ENCODE data around the gene PRR33.

PRR33 gene

GRCh38 chr11:1916986-1917522 is 25.4 kb upstream of the PRR33 start:
- no peak overlapping the region for H3K27ac ChIP-seq
- TF ChIP-seq, protein P1, sequence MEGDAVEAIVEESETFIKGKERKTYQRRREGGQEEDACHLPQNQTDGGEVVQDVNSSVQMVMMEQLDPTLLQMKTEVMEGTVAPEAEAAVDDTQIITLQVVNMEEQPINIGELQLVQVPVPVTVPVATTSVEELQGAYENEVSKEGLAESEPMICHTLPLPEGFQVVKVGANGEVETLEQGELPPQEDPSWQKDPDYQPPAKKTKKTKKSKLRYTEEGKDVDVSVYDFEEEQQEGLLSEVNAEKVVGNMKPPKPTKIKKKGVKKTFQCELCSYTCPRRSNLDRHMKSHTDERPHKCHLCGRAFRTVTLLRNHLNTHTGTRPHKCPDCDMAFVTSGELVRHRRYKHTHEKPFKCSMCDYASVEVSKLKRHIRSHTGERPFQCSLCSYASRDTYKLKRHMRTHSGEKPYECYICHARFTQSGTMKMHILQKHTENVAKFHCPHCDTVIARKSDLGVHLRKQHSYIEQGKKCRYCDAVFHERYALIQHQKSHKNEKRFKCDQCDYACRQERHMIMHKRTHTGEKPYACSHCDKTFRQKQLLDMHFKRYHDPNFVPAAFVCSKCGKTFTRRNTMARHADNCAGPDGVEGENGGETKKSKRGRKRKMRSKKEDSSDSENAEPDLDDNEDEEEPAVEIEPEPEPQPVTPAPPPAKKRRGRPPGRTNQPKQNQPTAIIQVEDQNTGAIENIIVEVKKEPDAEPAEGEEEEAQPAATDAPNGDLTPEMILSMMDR (conservative IDR thresholded peaks at IDR 0.05) = no peak
- TF ChIP-seq ZFX (IDR thresholded peaks at IDR 0.05) = no peak

GRCh38 chr11:1916132-1916985 is 24.7 kb upstream of the PRR33 start:
- TF ChIP-seq ZFX (IDR thresholded peaks at IDR 0.05) = no peak
- TF ChIP-seq, protein P1 (conservative IDR thresholded peaks at IDR 0.05) = no peak

DNA sequence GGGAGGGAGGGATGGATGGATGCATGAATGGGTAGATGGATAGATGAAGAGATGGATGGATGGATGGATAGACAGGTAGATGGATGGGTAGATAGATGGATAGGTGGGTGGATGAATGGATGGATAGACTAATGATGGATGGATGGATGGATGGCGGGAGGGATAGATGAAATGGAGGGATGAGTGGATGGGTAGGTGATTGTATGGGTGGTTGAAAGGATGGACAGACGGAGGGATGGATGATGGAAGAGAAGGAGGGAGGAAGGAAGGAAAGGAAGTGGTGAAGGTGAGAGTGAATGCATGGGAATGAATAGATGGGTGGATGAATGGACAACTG is 24.1 kb upstream of the PRR33 start:
- H3K27ac ChIP-seq = no peak overlapping the region
- TF ChIP-seq, protein P1 (conservative IDR thresholded peaks at IDR 0.05) = no peak
- TF ChIP-seq ZFX (IDR thresholded peaks at IDR 0.05) = no peak

More at GRCh38 chr11:1916132-1916985, 24.7 kb upstream of the PRR33 start:
- H3K27ac ChIP-seq = no peak overlapping the region

DNA sequence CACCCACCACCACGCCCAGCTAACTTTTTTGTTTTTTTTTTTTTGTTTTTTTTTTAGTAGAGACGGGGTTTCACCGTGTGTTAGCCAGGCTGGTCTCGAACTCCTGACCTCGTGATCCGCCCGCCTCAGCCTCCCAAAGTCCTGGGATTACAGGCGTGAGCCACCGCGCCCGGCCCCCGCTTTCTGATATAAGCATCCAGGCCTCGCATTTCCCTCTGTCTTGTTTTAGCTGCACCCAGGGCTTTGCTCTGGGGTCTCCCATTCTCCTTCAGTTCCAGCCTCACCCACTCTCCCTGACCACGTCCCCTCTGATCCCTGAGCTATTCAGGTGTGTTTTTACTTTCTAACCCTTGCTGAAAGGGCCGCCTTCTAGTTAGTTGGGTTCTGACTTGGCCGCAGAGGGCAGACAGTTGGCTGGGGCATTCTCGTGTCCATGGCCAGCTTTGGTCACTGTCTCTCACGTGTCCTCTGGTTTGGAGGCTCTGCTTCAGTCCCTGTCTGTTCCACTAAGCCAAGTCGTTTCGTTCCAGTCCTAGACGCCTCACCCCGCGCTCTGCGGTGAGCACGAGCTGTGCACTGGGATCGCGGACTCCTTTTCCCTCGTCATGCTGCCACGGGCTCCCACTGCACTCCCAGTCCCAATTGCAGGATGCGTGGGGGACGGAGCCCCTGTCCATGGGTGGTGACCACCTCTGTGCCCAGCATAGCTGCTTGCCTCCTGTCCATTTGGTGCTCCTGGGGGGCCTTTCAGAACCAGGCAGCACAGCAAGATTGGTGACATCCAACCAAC is 21.8 kb upstream of the PRR33 start:
- H3K27ac ChIP-seq = no peak overlapping the region
- TF ChIP-seq, protein P1 (conservative IDR thresholded peaks at IDR 0.05) = no peak
- no peak for TF ChIP-seq ZFX (IDR thresholded peaks at IDR 0.05)

- no peak for TF ChIP-seq ZFX (IDR thresholded peaks at IDR 0.05)
- TF ChIP-seq, protein P1 (conservative IDR thresholded peaks at IDR 0.05) = no peak
- no peak overlapping the region for H3K27ac ChIP-seq
These were observed 20.7 kb upstream of the PRR33 start for GRCh38 chr11:1912289-1912878.

GRCh38 chr11:1909524-1909923 is 17.8 kb upstream of the PRR33 start:
- H3K27ac ChIP-seq = no peak overlapping the region
- TF ChIP-seq, protein P1 (conservative IDR thresholded peaks at IDR 0.05) = no peak
- TF ChIP-seq ZFX (IDR thresholded peaks at IDR 0.05) = no peak
